Ovary (tissue), 3 donors: ENCODE data around the gene COLGALT1.

Experiments used
- CTCF ChIP-seq, 3 donors: fragments of 450-650 bp in 2 of 3; fragments of 200-600 bp in 1 of 3; IDR thresholded peaks; one replicate each; pipeline versions ENCODE4 v1.5.1 to v1.8.0; 2016 to 2022; ENCODE audit warnings: antibody characterized with exemption in 3 of 3, mild to moderate bottlenecking in 1 of 3
- POLR2A ChIP-seq: fragments of 450-650 bp; IDR thresholded peaks from one replicate; pipeline ENCODE4 v1.6.1; 2017; ENCODE audit warnings: antibody characterized with exemption, mild to moderate bottlenecking, moderate library complexity
- donor health status: DM: no; HTN: no; CAD: no.

DNA sequence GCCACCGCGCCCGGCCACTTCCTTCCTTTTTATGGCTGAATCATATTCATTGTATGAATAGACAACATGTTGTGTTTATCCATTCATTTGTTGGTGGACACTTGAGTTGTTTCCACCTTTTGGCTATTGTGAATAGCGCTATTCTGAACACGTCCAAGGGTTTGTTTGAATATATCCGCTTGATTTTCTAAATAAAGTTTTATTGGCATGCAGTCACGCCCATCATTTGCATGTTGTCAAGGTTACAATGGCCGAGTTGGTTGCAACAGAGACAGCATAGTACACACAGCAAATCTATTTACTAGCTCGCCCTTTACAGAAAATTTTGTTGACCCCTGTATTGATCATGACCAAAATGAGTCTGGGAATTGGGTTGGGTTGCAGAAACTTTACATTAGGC lies 43.5 kb downstream of the COLGALT1 start:
- no peak for TF ChIP-seq POLR2A
- no peak for TF ChIP-seq CTCF (IDR thresholded peaks at IDR 0.05)
